Naive thymus-derived CD8-positive, alpha-beta T cell (primary cell): ENCODE data around the gene ICE1. TPM values are rescaled to one million over a fixed set of nuclear protein-coding genes. Genes with fewer than 3 reads are reported as not detected.

Experiments
- ATAC-seq, 2 donors: fragments of 150-1000 bp; cut with Tn5 transposase in 1 of 2; sonication (Bioruptor Pico), chemical (Tn5 transposase) in 1 of 2; 1 replicate in 1 of 2; 2 replicates in 1 of 2; pipeline ENCODE4 v1.10.0; 2021; ENCODE audit warnings: mild to moderate bottlenecking in 2 of 2, moderate library complexity in 2 of 2
- POLR2A ChIA-PET: fragments of 350-600 bp; sonication (Branson Sonifier 250); formaldehyde crosslinking; loops from one replicate; lab custom pipeline; 2021; ENCODE audit warnings: antibody characterized with exemption; lab: Charles Lee
- DNase-seq, 10 donors: peaks; one replicate each; pipeline versions ENCODE4 v3.0.0 to v3.0.0-alpha.2; 2020 to 2022
- H3K27ac Mint-ChIP-seq, 10 donors: one replicate each; pipeline ENCODE4 v1.8.0; 2020 to 2022; ENCODE audit warnings: mild to moderate bottlenecking in 10 of 10, mixed read lengths in 10 of 10, moderate library complexity in 4 of 10, inconsistent platforms in 1 of 10
- H3K27me3 Mint-ChIP-seq, 5 donors: one replicate each; pipeline ENCODE4 v1.8.0; 2021 to 2022; ENCODE audit warnings: mixed read lengths in 5 of 5
- H3K36me3 Mint-ChIP-seq, 3 donors: one replicate each; pipeline ENCODE4 v1.8.0; 2020 to 2022; ENCODE audit warnings: mixed read lengths in 3 of 3, mild to moderate bottlenecking in 2 of 3, inconsistent platforms in 1 of 3
- H3K4me1 Mint-ChIP-seq, 4 donors: one replicate each; pipeline ENCODE4 v1.8.0; 2021 to 2022; ENCODE audit warnings: mixed read lengths in 4 of 4
- H3K4me3 Mint-ChIP-seq, 10 donors: one replicate each; pipeline ENCODE4 v1.8.0; 2020 to 2022; ENCODE audit warnings: mild to moderate bottlenecking in 10 of 10, mixed read lengths in 10 of 10, moderate library complexity in 6 of 10, inconsistent platforms in 1 of 10
- H3K9me3 Mint-ChIP-seq, 9 donors: one replicate each; pipeline ENCODE4 v1.8.0; 2020 to 2022; ENCODE audit warnings: mixed read lengths in 9 of 9, mild to moderate bottlenecking in 3 of 9, inconsistent platforms in 1 of 9, moderate library complexity in 1 of 9
- polyA plus RNA-seq, 3 donors: library from polyadenylated mRNA; unstranded; fragments of 300-500 nt; fragmentation: Illumina TruSeq; gene quantifications; one replicate each; pipeline ENCODE4 v1.2.3, GENCODE V29; 2021
- total RNA-seq, 8 experiments: library from RNA in 2 of 8; stranded (reverse) in 2 of 8; gene quantifications; one replicate each; pipeline ENCODE4 v1.2.3 and lab custom pipeline; 2021 to 2026

ICE1 gene
- total and polyA plus RNA-seq, 5 experiments from 2014 or later: 16.1 to 53.3 (median 18.8) TPM

DNA sequence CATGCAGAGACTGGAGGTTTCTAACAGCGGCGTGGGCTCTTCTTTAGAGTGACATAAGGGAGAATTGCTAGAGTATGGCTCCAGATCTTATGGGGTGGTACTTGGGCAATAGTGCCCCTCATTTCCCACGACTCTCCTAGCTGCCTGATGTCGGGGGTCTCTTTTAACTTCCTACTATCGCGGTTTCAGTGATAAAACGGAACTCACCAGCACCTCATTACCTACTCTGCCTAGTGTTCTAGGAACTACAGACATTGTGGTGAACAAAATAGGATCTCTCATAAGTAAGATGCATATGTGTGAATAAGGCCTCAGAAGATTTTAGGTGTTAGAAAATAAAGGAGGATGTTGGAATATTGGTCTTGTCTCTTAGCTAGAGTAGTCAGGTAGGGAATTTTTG, 1.1 kb downstream of the ICE1 start:
- no peak overlapping the region for H3K4me3 Mint-ChIP-seq
- POLR2A ChIA-PET: interaction anchor here (0.9 to 2.5 kb wide), 2 partner anchors 936 to 1209 kb away, joined by 3 to 16 read pairs; partner anchors contain the start of genes NSUN2 and SRD5A1
- H3K9me3 Mint-ChIP-seq: no peaks in the 10 kb centered on the region
- H3K4me1 Mint-ChIP-seq: peaks cover 14 to 27% (median 21%) of the 10 kb centered on the region in 4 donors
- no peak for DNase-seq
- H3K36me3 Mint-ChIP-seq: peaks cover 0 to 5% (median 0%) of the 10 kb centered on the region in 3 donors
- H3K27me3 Mint-ChIP-seq: no peaks in the 10 kb centered on the region
- no peak for ATAC-seq
- no peak overlapping the region for H3K27ac Mint-ChIP-seq

DNA sequence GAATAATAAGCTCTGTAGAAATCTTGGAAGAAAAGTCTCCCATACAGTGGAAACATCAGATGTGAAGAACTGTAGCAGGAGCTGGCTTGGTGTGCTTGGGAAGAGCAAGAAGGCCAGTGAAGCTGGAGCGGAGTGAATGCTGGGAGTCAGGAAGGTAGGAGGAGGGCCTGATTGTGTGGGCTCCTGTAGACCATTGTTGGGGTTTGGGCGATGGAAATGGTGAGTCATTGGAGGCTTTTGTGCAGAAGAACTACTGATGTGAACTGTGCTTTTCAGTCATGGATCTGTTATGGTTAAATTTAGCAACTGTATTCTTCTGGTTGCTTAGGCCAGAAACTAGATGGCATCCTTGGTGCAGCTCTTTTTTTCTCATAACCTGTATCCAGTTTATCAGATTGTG, 2.3 kb downstream of the ICE1 start:
- no peaks in the 10 kb centered on the region for H3K27me3 Mint-ChIP-seq
- no peak for ATAC-seq
- peaks cover 0 to 11% (median 0%) of the 10 kb centered on the region in 3 donors for H3K36me3 Mint-ChIP-seq
- DNase-seq: no peak
- POLR2A ChIA-PET: interaction anchor here (0.6 kb wide), 1 partner anchor 20 kb away, joined by 3 read pairs; no protein-coding TSS in a partner anchor
- no peak overlapping the region for H3K27ac Mint-ChIP-seq
- no peaks in the 10 kb centered on the region for H3K9me3 Mint-ChIP-seq
- H3K4me1 Mint-ChIP-seq: peaks cover 14 to 38% (median 28%) of the 10 kb centered on the region in 4 donors
- H3K4me3 Mint-ChIP-seq: no peak overlapping the region

GRCh38 chr5:5430136-5430535, 7.7 kb downstream of the ICE1 start:
- Mint-ChIP-seq H3K9me3 (no peaks in the 10 kb centered on the region), H3K4me1 (peaks cover 0 to 64% (median 43%) of the 10 kb centered on the region in 4 donors), H3K27ac (peak overlapping the region in 4 of 10 donors; percentile 25 to 82 (median 33)), H3K4me3 (peak overlapping the region in 1 of 10 donors; percentile 11), H3K36me3 (peaks cover 0 to 16% (median 0%) of the 10 kb centered on the region in 3 donors), H3K27me3 (no peaks in the 10 kb centered on the region)
- POLR2A ChIA-PET: interaction anchor here (1.0 kb wide), 1 partner anchor 8 kb away, joined by 3 read pairs; no protein-coding TSS in a partner anchor
- no peak for DNase-seq
- ATAC-seq: no peak

DNA sequence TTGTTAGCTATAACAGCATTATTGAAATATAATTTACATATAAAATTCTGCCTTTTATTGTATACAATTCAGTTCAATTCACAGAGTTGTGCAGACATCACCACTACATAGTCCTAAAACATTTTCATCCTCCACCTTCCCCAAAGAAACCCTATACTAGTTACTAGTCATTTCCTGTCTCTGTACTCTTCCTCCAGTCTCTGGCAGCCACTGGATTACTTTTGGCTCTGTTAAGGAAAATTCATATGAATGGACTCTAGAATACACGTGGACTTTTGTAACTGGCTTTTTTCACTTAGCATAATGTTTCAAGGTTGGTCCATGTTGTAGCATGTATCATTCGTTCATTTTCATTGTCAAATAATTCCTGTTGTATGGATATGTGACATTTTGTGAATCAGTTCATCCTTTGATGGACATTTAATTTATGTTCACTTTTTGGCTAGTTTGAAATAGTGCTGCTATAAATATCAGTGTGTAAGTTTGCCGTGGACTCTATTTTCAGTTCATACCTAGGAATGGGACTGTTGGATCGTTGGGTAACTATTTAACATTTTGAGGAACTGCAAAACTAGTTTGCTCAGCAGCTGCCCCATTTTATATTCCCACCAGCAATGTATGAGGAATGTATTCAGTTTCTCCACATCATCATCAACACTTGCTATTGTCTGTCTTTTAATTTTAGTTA, 9.7 kb downstream of the ICE1 start:
- H3K27ac Mint-ChIP-seq: no peak overlapping the region
- DNase-seq (no peak), ATAC-seq (no peak)
- peaks cover 0 to 64% (median 43%) of the 10 kb centered on the region in 4 donors for H3K4me1 Mint-ChIP-seq
- peaks cover 0 to 26% (median 0%) of the 10 kb centered on the region in 3 donors for H3K36me3 Mint-ChIP-seq
- H3K27me3 Mint-ChIP-seq: no peaks in the 10 kb centered on the region
- POLR2A ChIA-PET: interaction anchor here (1.0 kb wide), 1 partner anchor 10 kb away, joined by 3 read pairs; the partner anchor contains the start of gene ICE1
- H3K4me3 Mint-ChIP-seq: peak overlapping the region in 1 of 10 donors; percentile 1
- H3K9me3 Mint-ChIP-seq: no peaks in the 10 kb centered on the region

DNA sequence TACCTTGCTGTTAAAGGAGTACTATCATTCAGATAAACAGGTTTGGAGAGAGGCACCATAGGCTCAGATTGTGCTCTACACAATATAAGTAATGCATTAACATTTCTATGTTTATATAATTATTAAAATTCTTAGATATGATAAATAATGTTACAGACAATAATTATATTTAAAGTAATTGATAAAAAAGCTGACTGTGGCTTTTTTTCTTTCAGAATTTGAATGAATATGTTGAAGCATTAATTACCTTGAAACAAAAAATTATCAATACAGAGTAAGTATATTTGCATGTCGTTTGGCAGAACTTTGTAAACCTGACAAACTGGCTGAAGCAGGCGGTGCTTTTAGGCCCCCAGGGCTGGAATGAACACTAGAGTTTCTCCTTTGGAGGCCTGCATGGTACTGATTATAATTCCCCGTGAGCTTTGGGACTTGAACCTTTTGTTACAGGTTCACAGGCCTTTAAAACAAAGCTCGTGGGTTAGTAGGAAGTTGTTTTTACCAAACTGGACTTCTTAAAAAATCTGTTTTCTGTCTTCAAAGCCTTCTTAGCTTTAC, 13.8 kb downstream of the ICE1 start:
- peaks cover 0 to 34% (median 19%) of the 10 kb centered on the region in 4 donors for H3K4me1 Mint-ChIP-seq
- no peaks in the 10 kb centered on the region for H3K9me3 Mint-ChIP-seq
- ATAC-seq (no peak), DNase-seq (no peak)
- H3K36me3 Mint-ChIP-seq: peaks cover 0 to 42% (median 0%) of the 10 kb centered on the region in 3 donors
- H3K27ac Mint-ChIP-seq: no peak overlapping the region
- no peaks in the 10 kb centered on the region for H3K27me3 Mint-ChIP-seq
- H3K4me3 Mint-ChIP-seq: no peak overlapping the region
- POLR2A ChIA-PET: interaction anchor here (1.6 kb wide), 1 partner anchor 14 kb away, joined by 10 read pairs; the partner anchor contains the start of gene ICE1

DNA sequence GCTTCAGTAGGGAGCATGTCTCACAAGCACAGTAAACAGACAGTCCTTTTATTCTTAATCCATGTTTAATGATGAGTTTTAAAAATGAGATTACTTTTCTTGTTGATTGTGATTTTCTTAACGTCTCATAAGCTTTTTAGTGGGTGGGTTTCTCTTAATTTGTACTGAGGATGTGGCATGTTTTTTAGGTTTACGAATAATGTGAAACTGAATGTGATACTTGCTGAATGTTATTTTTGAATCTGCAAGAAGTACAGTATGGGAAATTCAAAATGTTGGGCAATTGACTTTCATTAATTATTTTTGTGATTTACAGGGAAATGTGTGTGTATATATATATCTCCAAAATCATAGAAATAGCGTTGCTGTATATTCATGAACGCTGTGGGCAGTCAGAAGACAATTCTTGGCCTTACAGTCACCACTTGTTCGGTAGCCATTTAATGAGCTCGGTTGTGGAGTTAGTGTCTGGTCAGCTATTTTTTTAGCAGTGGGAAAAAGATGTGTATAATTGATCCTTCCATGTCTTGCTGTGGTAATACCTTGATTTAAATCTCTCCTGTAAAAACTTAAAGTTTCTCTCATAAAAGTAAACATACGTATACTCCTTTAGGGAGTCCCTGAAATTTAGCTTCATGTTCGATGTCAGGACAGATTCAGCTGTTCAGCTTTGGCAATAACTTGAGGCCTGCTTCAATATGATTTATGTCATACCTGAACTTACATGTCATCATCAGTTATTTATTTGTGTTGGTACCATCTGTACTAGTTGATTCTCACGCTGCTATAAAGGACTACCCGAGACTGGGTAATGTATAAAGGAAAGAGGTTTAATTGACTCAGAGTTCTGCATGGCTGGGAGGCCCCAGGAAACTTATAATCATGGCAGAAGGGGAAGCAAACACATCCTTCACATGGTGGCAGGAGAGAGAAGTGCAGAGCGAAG, 15.0 kb downstream of the ICE1 start:
- no peaks in the 10 kb centered on the region for H3K27me3 Mint-ChIP-seq
- no peak for ATAC-seq
- no peaks in the 10 kb centered on the region for H3K9me3 Mint-ChIP-seq
- no peak for DNase-seq
- H3K4me3 Mint-ChIP-seq: no peak overlapping the region
- POLR2A ChIA-PET: interaction anchor here (1.3 kb wide), 1 partner anchor 15 kb away, joined by 3 read pairs; the partner anchor contains the start of gene ICE1
- peaks cover 0 to 22% (median 12%) of the 10 kb centered on the region in 4 donors for H3K4me1 Mint-ChIP-seq
- peaks cover 0 to 54% (median 0%) of the 10 kb centered on the region in 3 donors for H3K36me3 Mint-ChIP-seq
- H3K27ac Mint-ChIP-seq: no peak overlapping the region

DNA sequence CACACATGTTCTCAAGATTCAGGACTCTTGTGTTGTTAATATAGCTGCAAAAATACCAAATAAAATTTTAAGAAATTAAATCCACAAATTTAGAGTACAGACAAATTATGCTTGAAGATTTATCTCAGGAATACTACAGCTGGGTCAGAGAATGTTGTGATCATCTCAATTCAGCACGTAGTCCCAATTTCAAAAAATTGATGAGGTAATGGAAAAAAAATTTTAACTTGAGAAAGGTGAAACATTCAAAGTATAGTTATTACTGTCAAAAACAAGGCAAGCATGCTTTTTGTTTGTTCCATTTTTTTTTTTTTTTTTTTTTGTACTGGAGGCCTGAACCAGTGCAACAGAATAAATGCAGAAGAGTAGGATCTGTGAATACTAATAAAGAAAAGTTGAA, 29.4 kb downstream of the ICE1 start:
- peak overlapping the region in 1 of 10 donors; percentile 7 for H3K27ac Mint-ChIP-seq
- DNase-seq: no peak
- POLR2A ChIA-PET: interaction anchor here (0.6 kb wide), 1 partner anchor 1158 kb away, joined by 3 read pairs; no protein-coding TSS in a partner anchor
- no peak for ATAC-seq
- H3K27me3 Mint-ChIP-seq: no peaks in the 10 kb centered on the region
- H3K4me1 Mint-ChIP-seq: no peaks in the 10 kb centered on the region
- H3K36me3 Mint-ChIP-seq: peaks cover 0 to 89% (median 7%) of the 10 kb centered on the region in 3 donors
- H3K4me3 Mint-ChIP-seq: no peak overlapping the region
- H3K9me3 Mint-ChIP-seq: no peaks in the 10 kb centered on the region

DNA sequence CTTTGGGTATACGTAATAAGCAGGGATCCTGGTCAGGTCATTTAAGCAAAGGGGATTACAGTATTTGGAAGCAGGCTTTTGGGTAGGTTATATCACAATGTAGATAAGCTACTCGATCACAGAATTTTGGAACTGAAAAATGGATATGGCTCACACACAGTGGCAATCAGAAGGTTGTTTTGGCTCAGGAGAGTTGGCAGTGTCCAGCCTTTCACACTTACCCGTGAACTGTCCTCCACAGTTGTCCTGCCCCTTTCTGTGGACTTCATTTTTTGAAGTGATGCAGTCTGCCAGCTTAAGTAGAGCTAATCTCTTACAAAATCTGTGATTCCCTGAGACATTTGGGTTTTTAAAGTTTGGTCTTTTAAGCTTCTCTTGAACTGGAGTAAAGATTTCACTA, 30.7 kb downstream of the ICE1 start:
- Mint-ChIP-seq H3K36me3 (peaks cover 5 to 91% (median 8%) of the 10 kb centered on the region in 3 donors), H3K27me3 (no peaks in the 10 kb centered on the region)
- POLR2A ChIA-PET: no interaction called here

DNA sequence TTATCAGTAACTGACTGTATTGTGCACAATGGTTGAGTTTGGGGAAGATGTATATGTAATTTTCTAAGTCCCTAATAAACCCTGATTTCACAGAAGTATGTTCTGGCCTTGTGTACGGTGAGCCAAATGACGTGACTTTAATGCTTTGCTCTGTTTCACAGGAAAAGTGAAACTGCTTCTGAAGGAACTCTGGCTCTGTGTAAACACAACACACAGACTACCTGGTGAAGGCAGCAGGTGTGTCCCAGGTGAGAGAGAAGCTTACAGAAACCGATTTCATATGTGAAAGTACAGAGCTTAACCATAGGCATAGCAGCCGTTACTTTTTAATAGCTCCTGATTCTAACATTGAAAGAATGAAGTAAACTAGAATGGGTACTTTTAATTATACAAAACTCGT, 31.9 kb downstream of the ICE1 start:
- no peak overlapping the region for H3K4me3 Mint-ChIP-seq
- DNase-seq: no peak
- H3K4me1 Mint-ChIP-seq: peaks cover 0 to 9% (median 0%) of the 10 kb centered on the region in 4 donors
- ATAC-seq: no peak
- POLR2A ChIA-PET: interaction anchor here (0.8 kb wide), 1 partner anchor 886 kb away, joined by 3 read pairs; no protein-coding TSS in a partner anchor
- H3K27ac Mint-ChIP-seq: no peak overlapping the region
- H3K9me3 Mint-ChIP-seq: no peaks in the 10 kb centered on the region
- H3K36me3 Mint-ChIP-seq: peaks cover 10 to 92% (median 18%) of the 10 kb centered on the region in 3 donors
- H3K27me3 Mint-ChIP-seq: no peaks in the 10 kb centered on the region

More for the DNA sequence above, 30.7 kb downstream of the ICE1 start:
- no peak overlapping the region for H3K4me3 Mint-ChIP-seq
- H3K9me3 Mint-ChIP-seq: no peaks in the 10 kb centered on the region
- ATAC-seq (no peak), DNase-seq (no peak)
- H3K27ac Mint-ChIP-seq: peak overlapping the region in 1 of 10 donors; percentile 46
- H3K4me1 Mint-ChIP-seq: peaks cover 0 to 4% (median 0%) of the 10 kb centered on the region in 4 donors

DNA sequence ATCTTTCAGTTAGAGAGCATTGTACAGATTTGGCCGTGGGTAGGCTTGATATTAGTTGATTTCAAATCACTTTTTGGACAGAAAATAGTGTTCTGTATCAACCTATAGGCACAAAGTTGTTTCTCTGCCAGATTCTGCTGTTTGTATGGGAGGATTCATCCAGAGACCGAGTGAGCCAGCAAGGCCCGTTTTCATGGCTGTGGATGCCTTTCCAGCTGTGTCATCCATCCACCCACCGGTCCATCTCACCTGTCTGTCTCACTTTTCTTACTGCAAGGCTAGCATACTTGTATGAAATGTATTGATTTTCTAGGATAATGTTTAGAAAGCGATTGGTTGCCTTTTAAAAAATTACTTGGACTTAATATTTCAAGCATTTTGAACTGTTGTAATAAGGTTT, 34.4 kb downstream of the ICE1 start:
- no peak for DNase-seq
- no peak overlapping the region for H3K4me3 Mint-ChIP-seq
- POLR2A ChIA-PET: no interaction called here
- no peak overlapping the region for H3K27ac Mint-ChIP-seq
- H3K4me1 Mint-ChIP-seq: peaks cover 0 to 9% (median 0%) of the 10 kb centered on the region in 4 donors
- ATAC-seq: no peak
- no peaks in the 10 kb centered on the region for H3K27me3 Mint-ChIP-seq
- peaks cover 26 to 95% (median 38%) of the 10 kb centered on the region in 3 donors for H3K36me3 Mint-ChIP-seq
- no peaks in the 10 kb centered on the region for H3K9me3 Mint-ChIP-seq

GRCh38 chr5:5460311-5460710, 37.8 kb downstream of the ICE1 start:
- Mint-ChIP-seq H3K36me3 (peaks cover 26 to 97% (median 55%) of the 10 kb centered on the region in 3 donors), H3K4me3 (no peak overlapping the region), H3K9me3 (no peaks in the 10 kb centered on the region), H3K27me3 (no peaks in the 10 kb centered on the region), H3K27ac (peak overlapping the region in 1 of 10 donors; percentile 9), H3K4me1 (peaks cover 0 to 14% (median under 1%) of the 10 kb centered on the region in 4 donors)
- ATAC-seq: no peak
- POLR2A ChIA-PET: no interaction called here
- DNase-seq: no peak

- Mint-ChIP-seq H3K36me3 (peaks cover 26 to 94% (median 55%) of the 10 kb centered on the region in 3 donors), H3K9me3 (no peaks in the 10 kb centered on the region), H3K27ac (peak overlapping the region in 1 of 10 donors; percentile 44), H3K4me3 (no peak overlapping the region), H3K27me3 (no peaks in the 10 kb centered on the region), H3K4me1 (peaks cover 0 to 14% (median under 1%) of the 10 kb centered on the region in 4 donors)
- ATAC-seq: no peak
- POLR2A ChIA-PET: no interaction called here
- no peak for DNase-seq
Measured at GRCh38 chr5:5461012-5461411, 38.5 kb downstream of the ICE1 start.
